IMR-90 (cell line): Measurements from ENCODE around the gene PTPN13. TPM values are rescaled to one million over a fixed set of nuclear protein-coding genes. Genes with fewer than 3 reads are reported as not detected.

Source experiments
- ATAC-seq: fragments of 200-7000 bp; cut with Tn5 transposase; 2 replicates; pipeline ENCODE4 v1.9.1; 2020; ENCODE audit warnings: low read depth, mild to moderate bottlenecking, moderate library complexity
- BruUV-seq: library from RNA; stranded (reverse); fragments of 400-500 nt; replicated peaks from 2 replicates; lab custom pipeline; 2021; lab: Mats Ljungman, UMichigan
- CTCF ChIA-PET: fragments of 300-600 bp; formaldehyde crosslinking; extraction: SDS; loops from one replicate; lab custom pipeline; 2021; ENCODE audit warnings: antibody characterized with exemption; lab: Yijun Ruan, JAX
- POLR2A ChIA-PET: fragments of 300-600 bp; sonication (Branson Sonifier 250); formaldehyde crosslinking; loops from one replicate; lab custom pipeline; 2022; ENCODE audit warnings: antibody characterized with exemption; ENCODE audit not compliant: unreplicated experiment; lab: Charles Lee
- DNase-seq: peaks from one replicate; pipeline ENCODE4 v3.0.0; 2013
- H2AFZ ChIP-seq: replicated peaks from 2 replicates; pipeline ENCODE3; 2013; ENCODE audit warnings: low read length, mild to moderate bottlenecking; ENCODE audit not compliant: poor library complexity
- H2AK5ac ChIP-seq: 2 replicates; pipeline ENCODE4 v1.6.1; 2013; ENCODE audit warnings: low read depth, low read length, inconsistent platforms
- H2AK9ac ChIP-seq: replicated peaks from 2 replicates; pipeline ENCODE3; 2013; ENCODE audit warnings: mild to moderate bottlenecking, low read depth, low read length, moderate library complexity; ENCODE audit not compliant: poor library complexity
- H2BK120ac ChIP-seq: 2 replicates; pipeline ENCODE4 v1.6.1; 2013; ENCODE audit warnings: low read depth, low read length, inconsistent platforms
- H2BK15ac ChIP-seq: 3 replicates; pipeline ENCODE4 v1.6.1; 2013; ENCODE audit warnings: low read depth, low read length, inconsistent platforms
- H2BK20ac ChIP-seq: 2 replicates; pipeline ENCODE4 v1.6.1; 2013; ENCODE audit warnings: low read depth, mild to moderate bottlenecking, inconsistent platforms, low read length, moderate library complexity
- H2BK5ac ChIP-seq: 2 replicates; pipeline ENCODE4 v1.6.1; 2013; ENCODE audit warnings: mild to moderate bottlenecking, low read depth, low read length, inconsistent platforms; ENCODE audit not compliant: poor library complexity, severe bottlenecking
- H3K14ac ChIP-seq: replicated peaks from 2 replicates; pipeline ENCODE4 v1.6.1; 2013; ENCODE audit warnings: low read depth, low read length, inconsistent platforms
- H3K18ac ChIP-seq: 2 replicates; pipeline ENCODE4 v1.6.1; 2013; ENCODE audit warnings: low read depth, low read length, control low read depth
- H3K23ac ChIP-seq: 2 replicates; pipeline ENCODE4 v1.6.1; 2013; ENCODE audit warnings: low read depth, low read length, inconsistent platforms
- H3K27ac ChIP-seq: 2 replicates; pipeline ENCODE4 v1.5.1; 2013; ENCODE audit warnings: mild to moderate bottlenecking, control low read depth, low read length; ENCODE audit not compliant: insufficient read depth
- H3K27me3 ChIP-seq: 2 replicates; pipeline ENCODE4 v1.6.1; 2013; ENCODE audit warnings: low read length; ENCODE audit not compliant: control insufficient read depth, insufficient read depth
- H3K36me3 ChIP-seq: 2 replicates; pipeline ENCODE4 v1.6.1; 2013; ENCODE audit warnings: low read length, mixed read lengths; ENCODE audit not compliant: control insufficient read depth, insufficient read depth
- H3K4ac ChIP-seq: 2 replicates; pipeline ENCODE4 v1.6.1; 2013; ENCODE audit warnings: low read depth, low read length, inconsistent platforms
- H3K4me1 ChIP-seq: 2 replicates; pipeline ENCODE4 v1.6.1; 2013; ENCODE audit warnings: low read length, mixed read lengths; ENCODE audit not compliant: control insufficient read depth, insufficient read depth
- H3K4me2 ChIP-seq: 2 replicates; pipeline ENCODE4 v1.6.1; 2013; ENCODE audit warnings: low read depth, mild to moderate bottlenecking, control low read depth, low read length, moderate library complexity
- H3K4me3 ChIP-seq: 2 replicates; pipeline ENCODE4 v1.5.1; 2013; ENCODE audit warnings: low read depth, mild to moderate bottlenecking, control low read depth, low read length, moderate library complexity; ENCODE audit not compliant: insufficient read depth
- H3K56ac ChIP-seq: 2 replicates; pipeline ENCODE4 v1.6.1; 2013; ENCODE audit warnings: low read length, inconsistent platforms; ENCODE audit not compliant: insufficient read depth; ENCODE audit errors: extremely low read depth
- H3K79me1 ChIP-seq, 2 experiments: 2 replicates each; pipeline ENCODE4 v1.6.1; 2013; ENCODE audit warnings: low read length in 2 of 2, inconsistent platforms in 1 of 2, low read depth in 1 of 2
- H3K9ac ChIP-seq: 2 replicates; pipeline ENCODE4 v1.6.1; 2013; ENCODE audit warnings: low read depth, low read length, control low read depth
- H3K9me1 ChIP-seq: 2 replicates; pipeline ENCODE4 v1.6.1; 2013; ENCODE audit warnings: low read length, inconsistent platforms; ENCODE audit not compliant: insufficient read depth
- H3K9me3 ChIP-seq: 2 replicates; pipeline ENCODE4 v1.6.1; 2013; ENCODE audit warnings: low read length; ENCODE audit not compliant: control insufficient read depth, insufficient read depth
- H4K20me1 ChIP-seq: 2 replicates; pipeline ENCODE4 v1.6.1; 2013; ENCODE audit warnings: low read length, inconsistent platforms; ENCODE audit not compliant: insufficient read depth
- H4K5ac ChIP-seq: 2 replicates; pipeline ENCODE4 v1.6.1; 2013; ENCODE audit warnings: mild to moderate bottlenecking, low read depth, low read length, control low read depth
- H4K8ac ChIP-seq, 2 experiments: 2 replicates each; pipeline ENCODE4 v1.6.1; 2013; ENCODE audit warnings: low read depth in 2 of 2, low read length in 2 of 2, control low read depth in 1 of 2, inconsistent platforms in 1 of 2
- H4K91ac ChIP-seq: 2 replicates; pipeline ENCODE4 v1.6.1; 2013; ENCODE audit warnings: low read depth, low read length, inconsistent platforms; ENCODE audit not compliant: insufficient read depth
- CHD1 ChIP-seq: IDR thresholded peaks from 2 replicates; pipeline ENCODE4 v1.6.1; 2012; ENCODE audit warnings: low read depth, low read length, improper control_type of control experiment
- ELK1 ChIP-seq: fragments of 150-350 bp; IDR thresholded peaks from 2 replicates; pipeline ENCODE4 v1.6.1; 2016; ENCODE audit warnings: low read depth, mild to moderate bottlenecking, low read length, moderate library complexity, borderline replicate concordance
- FOS ChIP-seq: fragments of 150-350 bp; IDR thresholded peaks from 2 replicates; pipeline ENCODE4 v1.6.1; 2016; ENCODE audit warnings: low read depth, low read length
- MAFK ChIP-seq: IDR thresholded peaks from 2 replicates; pipeline ENCODE4 v1.6.1; 2012; ENCODE audit warnings: low read depth, low read length, improper control_type of control experiment
- MAZ ChIP-seq: IDR thresholded peaks from 2 replicates; pipeline ENCODE4 v1.6.1; 2012; ENCODE audit warnings: low read depth, mild to moderate bottlenecking, low read length, improper control_type of control experiment, moderate library complexity, borderline replicate concordance
- MXI1 ChIP-seq: IDR thresholded peaks from 2 replicates; pipeline ENCODE4 v1.6.1; 2012; ENCODE audit warnings: low read depth, mild to moderate bottlenecking, low read length, moderate library complexity, borderline replicate concordance
- RAD21 ChIP-seq: IDR thresholded peaks from 2 replicates; pipeline ENCODE4 v1.6.1; 2012; ENCODE audit warnings: low read length, improper control_type of control experiment
- RCOR1 ChIP-seq: IDR thresholded peaks from 2 replicates; pipeline ENCODE4 v1.6.1; 2012; ENCODE audit warnings: mild to moderate bottlenecking, low read length, improper control_type of control experiment; ENCODE audit not compliant: insufficient replicate concordance
- SMC3 ChIP-seq: fragments of 150-350 bp; IDR thresholded peaks from 2 replicates; pipeline ENCODE4 v1.6.1; 2016; ENCODE audit warnings: low read depth, mild to moderate bottlenecking, antibody characterized with exemption, low read length, moderate library complexity
- WGBS, 2 experiments: methylation state at CpG; one replicate each; pipeline versions ENCODE4 v1.1.5 to v1.1.7; 2013; ENCODE audit warnings: missing lambda C conversion rate in 2 of 2; ENCODE audit not compliant: insufficient read length in 1 of 2; ENCODE audit errors: extremely low coverage in 2 of 2; 5-methylcytosine and 5-hydroxymethylcytosine counted together
- dilution Hi-C: fragments of 300-500 bp; cut with HindIII; formaldehyde crosslinking; loops from one replicate; pipeline ENCODE4 v1.14.3; 2018; ENCODE audit warnings: low sequenced_read_pairs; ENCODE audit not compliant: unreplicated experiment
- in situ Hi-C: fragments of 300-500 bp; cut with MboI; formaldehyde crosslinking; loops from 3 replicates; pipeline ENCODE4 v1.14.3; 2019; ENCODE audit warnings: low sequenced_read_pairs, inconsistent platforms, mixed read lengths
- intact Hi-C: fragments of 100-400 bp; cut with micrococcal nuclease; formaldehyde crosslinking; loops from 2 replicates; pipeline ENCODE4 v1.10.0; 2022
- polyA plus RNA-seq, 3 experiments: library from polyadenylated mRNA; depleted of rRNA; stranded (reverse); fragments of >200 nt; gene quantifications; 2 replicates each; pipeline ENCODE4 v1.2.3, GENCODE V29; 2012; ENCODE audit warnings: low replicate concordance in 1 of 3
- total RNA-seq: library from RNA; depleted of rRNA; stranded (reverse); fragments of >200 nt; gene quantifications from 2 replicates; pipeline ENCODE4 v1.2.3, GENCODE V29; 2012
- TF ChIP-seq, protein P1 (sequence below): fragments of 150-350 bp; IDR thresholded peaks from 2 replicates; pipeline ENCODE4 v1.6.1; 2017; ENCODE audit warnings: mild to moderate bottlenecking, antibody characterized with exemption, low read length, low read depth

The PTPN13 gene
- total and polyA plus RNA-seq, 2 of the 4 experiments (the other 2 are of a cell fraction) = 7.7 to 29.0 TPM

DNA sequence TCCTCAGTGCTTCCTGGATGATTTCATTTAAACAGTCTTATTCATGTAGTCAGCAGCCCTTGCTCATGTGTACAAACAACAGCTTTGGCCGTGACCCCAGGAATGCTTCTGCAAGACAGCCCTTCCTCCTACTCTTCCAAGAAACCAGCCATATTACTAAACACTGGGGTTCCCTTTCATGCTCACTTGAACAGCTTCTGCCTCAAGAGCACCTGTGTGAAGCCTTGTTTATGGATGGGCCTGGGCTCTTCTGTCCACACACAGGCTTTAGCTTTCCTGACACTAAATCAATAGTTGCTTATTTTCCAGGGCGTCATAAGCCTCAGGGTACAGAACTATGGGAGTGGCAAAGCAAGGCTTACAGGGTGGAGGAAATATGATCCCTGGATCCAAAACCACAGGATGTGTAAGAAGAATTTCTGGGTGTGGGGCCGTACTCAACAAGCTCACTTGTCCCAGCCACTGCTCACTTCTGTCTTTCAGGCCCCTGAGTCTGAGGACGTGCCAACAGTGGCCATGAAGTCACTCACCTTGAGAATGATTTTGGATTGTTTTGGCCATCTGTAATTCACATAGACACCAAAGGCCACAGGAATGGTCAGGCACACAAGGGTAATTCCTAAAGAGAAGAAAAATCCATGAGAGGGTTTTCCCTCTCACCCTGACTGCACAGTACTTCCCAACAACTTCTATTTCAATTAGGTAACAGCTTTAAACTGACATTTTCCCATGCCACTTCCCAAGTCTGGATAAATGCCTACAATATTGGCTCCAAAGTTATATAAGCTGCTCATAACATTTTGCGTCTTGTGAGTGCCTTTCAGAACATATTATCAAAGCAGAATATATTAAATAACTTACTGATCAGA is 237.4 kb downstream of the PTPN13 start (continued):
- TF ChIP-seq FOS = 0 out of 2 replicates have a peak, but pooled peaks have one; percentile 12
- no peak for TF ChIP-seq CHD1
- no peak for TF ChIP-seq MXI1
- TF ChIP-seq RAD21 = no peak

- H2BK15ac ChIP-seq = peak overlapping the region; percentile 84; the same call in 2 of the 3 replicates
- H3K56ac ChIP-seq = no peak overlapping the region
- H3K4me2 ChIP-seq = no peak overlapping the region
- dilution Hi-C loops (no loop called here), in situ Hi-C loops (no loop called here), intact Hi-C loops (loop anchor here (5.0 kb wide), 1 partner anchor 59 kb away; the partner anchor contains the start of gene C4orf36)
- no peak for TF ChIP-seq RCOR1
- no peak for TF ChIP-seq CHD1
- no peak for TF ChIP-seq SMC3
- TF ChIP-seq, protein P1, sequence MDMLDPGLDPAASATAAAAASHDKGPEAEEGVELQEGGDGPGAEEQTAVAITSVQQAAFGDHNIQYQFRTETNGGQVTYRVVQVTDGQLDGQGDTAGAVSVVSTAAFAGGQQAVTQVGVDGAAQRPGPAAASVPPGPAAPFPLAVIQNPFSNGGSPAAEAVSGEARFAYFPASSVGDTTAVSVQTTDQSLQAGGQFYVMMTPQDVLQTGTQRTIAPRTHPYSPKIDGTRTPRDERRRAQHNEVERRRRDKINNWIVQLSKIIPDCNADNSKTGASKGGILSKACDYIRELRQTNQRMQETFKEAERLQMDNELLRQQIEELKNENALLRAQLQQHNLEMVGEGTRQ = no peak
- TF ChIP-seq MAZ = no peak
- TF ChIP-seq ELK1 = no peak
- TF ChIP-seq MAFK = no peak
- TF ChIP-seq FOS = no peak
- H3K18ac ChIP-seq = peak overlapping the region; percentile 79
- H3K36me3 ChIP-seq = no peaks in the 10 kb centered on the region
- no peak overlapping the region for H3K9ac ChIP-seq
- peak overlapping the region; percentile 79; the same call in 1 of the 2 replicates for H4K91ac ChIP-seq
- H2AK9ac ChIP-seq = no peak overlapping the region
- no TSS peak for BruUV-seq
- peaks cover 25% of the 10 kb centered on the region for H3K4me1 ChIP-seq
- H3K9me1 ChIP-seq = peaks cover 23% of the 10 kb centered on the region
- H3K27me3 ChIP-seq = no peaks in the 10 kb centered on the region
- no peaks in the 10 kb centered on the region for H4K20me1 ChIP-seq
- no peaks in the 10 kb centered on the region for H3K79me1 ChIP-seq
- no CpG with 5 or more reads among the region's 1 CpG for WGBS, 2 experiments
- CTCF ChIA-PET = no interaction called here
- POLR2A ChIA-PET = no interaction called here
- no peak overlapping the region for H2BK5ac ChIP-seq
- H2BK20ac ChIP-seq = peak overlapping the region; percentile 92
- H3K27ac ChIP-seq = no peak overlapping the region
- no peak overlapping the region for H3K4me3 ChIP-seq
- H2AFZ ChIP-seq = no peak overlapping the region
- DNase-seq = no peak
- H2BK120ac ChIP-seq = peak overlapping the region; percentile 78
- 0 out of 2 replicates have a peak, but pooled peaks cover 2% of the 10 kb centered on the region for H3K9me3 ChIP-seq
- no peak overlapping the region for H3K23ac ChIP-seq
- no peak for ATAC-seq
- H4K8ac ChIP-seq = peak overlapping the region in 1 of 2 experiments; percentile 73; a peak in 2 of 4 replicates
- peak overlapping the region; percentile 72; the same call in 1 of the 2 replicates for H2AK5ac ChIP-seq
- no peak overlapping the region for H4K5ac ChIP-seq
- peak overlapping the region; percentile 81; the same call in 1 of the 2 replicates for H3K4ac ChIP-seq
- no peak overlapping the region for H3K14ac ChIP-seq
These were observed 239.5 kb downstream of the PTPN13 start for GRCh38 chr4:86833615-86834014.
